Adrenal gland (tissue), 5 donors: Measurements from ENCODE around the gene RAPGEF4.

Source experiments
- CTCF ChIP-seq, 6 experiments: fragments of 450-650 bp in 4 of 6; fragments of 200-600 bp in 2 of 6; sonication (generic) in 1 of 6; IDR thresholded peaks; 1 replicate in 5 of 6; 2 replicates in 1 of 6; pipeline versions ENCODE4 v1.5.1 to v1.8.0; 2016 to 2021; ENCODE audit warnings: antibody characterized with exemption in 6 of 6, mild to moderate bottlenecking in 2 of 6, moderate library complexity in 1 of 6
- POLR2A ChIP-seq, 2 donors: fragments of 450-650 bp; IDR thresholded peaks; one replicate each; pipeline ENCODE4 v1.6.1; 2017; ENCODE audit warnings: antibody characterized with exemption in 2 of 2, mild to moderate bottlenecking in 2 of 2, moderate library complexity in 1 of 2
- donor health status: DM: no; HTN: no; CAD: no.

- TF ChIP-seq POLR2A (IDR thresholded peaks at IDR 0.05) (no peak), CTCF (IDR thresholded peaks at IDR 0.05) (no peak)
Measured at GRCh38 chr2:172893671-172894070, 158.0 kb downstream of the RAPGEF4 start.
